NOMO-1 treated with dmso at 0.1 percent for 144 hours (cell line): ENCODE measurements around the gene LCOR.
A peak's percentile ranks its signal among the peaks of the same experiment; 100 is the strongest.
"Not testable (repeated sequence)": the region's sequence is repeated elsewhere in the genome, so short reads cannot be mapped to it uniquely, and the experiment has no call there.

ENCODE experiments used
- DNase-seq: peaks from one replicate; lab custom pipeline; 2025; ENCODE audit not compliant: unreplicated experiment; lab: John Stamatoyannopoulos, UW

LCOR gene

DNA sequence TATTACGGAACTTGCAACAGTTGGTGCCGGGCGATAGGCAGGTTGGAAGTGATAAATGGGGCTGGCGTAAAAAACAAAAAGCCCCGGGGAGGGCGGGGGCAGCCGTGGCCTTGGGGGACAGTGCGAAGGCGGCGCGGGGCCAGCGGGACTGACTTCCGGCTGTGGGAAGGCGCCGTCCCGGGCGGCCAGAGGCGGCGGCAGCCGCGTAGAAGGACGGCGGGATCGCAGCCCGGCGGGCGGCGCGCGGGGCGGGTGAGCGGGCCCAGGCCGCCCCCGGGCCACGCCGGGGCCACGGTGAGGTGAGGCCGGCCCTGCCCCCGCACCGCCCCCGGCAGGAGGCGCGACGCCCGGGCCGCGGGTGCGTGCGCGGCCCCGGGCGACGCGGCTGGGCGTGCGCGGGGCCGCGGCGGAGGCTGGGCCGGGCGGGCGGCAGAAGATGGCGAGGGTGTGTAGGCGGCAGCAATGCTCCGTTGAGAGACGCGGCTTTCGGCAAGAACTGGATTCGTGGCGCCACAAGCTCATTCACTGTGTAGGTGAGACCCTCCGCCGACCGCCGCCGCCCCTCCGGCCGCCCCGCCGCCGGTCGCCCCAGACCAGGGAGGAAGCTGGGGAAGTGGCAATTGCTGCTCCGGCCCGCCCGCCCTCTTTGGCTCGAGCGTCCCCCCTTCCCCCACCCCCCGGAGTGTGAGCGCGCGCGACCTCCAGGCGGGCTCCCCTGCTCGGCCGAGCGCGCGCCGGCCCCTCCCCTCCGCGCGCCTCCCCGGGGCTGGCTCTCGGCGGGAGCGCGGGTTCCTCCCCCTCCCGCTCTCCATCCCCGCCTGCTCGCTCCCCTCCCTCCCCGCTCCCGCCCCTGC, at the start of gene LCOR:
TSS of gene LCOR (plus strand) at position 432 of the 854 bp plus-strand sequence. CDS start 116,760 bp downstream, outside the sequence.
- DNase-seq, result peak; percentile 74

DNA sequence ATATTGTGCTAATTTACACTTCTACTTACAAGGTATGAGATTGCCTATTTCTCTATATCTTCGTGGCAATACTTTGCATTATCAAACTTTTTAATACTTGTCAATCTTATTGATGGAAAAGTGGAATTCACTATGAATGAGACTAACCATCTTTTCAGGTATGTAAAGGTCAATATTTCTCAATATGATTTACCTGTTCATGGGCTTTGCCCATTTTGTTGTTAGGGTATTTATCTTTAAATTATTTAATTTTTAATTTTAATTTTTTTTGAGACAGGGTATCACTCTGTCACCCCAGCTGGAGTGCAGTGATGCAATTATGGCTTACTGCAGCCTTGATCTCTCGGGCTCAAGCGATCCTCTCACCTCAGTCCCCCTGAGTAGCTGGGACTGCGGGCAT, 47.8 kb upstream of the LCOR start:
- DNase-seq, result no peak

DNA sequence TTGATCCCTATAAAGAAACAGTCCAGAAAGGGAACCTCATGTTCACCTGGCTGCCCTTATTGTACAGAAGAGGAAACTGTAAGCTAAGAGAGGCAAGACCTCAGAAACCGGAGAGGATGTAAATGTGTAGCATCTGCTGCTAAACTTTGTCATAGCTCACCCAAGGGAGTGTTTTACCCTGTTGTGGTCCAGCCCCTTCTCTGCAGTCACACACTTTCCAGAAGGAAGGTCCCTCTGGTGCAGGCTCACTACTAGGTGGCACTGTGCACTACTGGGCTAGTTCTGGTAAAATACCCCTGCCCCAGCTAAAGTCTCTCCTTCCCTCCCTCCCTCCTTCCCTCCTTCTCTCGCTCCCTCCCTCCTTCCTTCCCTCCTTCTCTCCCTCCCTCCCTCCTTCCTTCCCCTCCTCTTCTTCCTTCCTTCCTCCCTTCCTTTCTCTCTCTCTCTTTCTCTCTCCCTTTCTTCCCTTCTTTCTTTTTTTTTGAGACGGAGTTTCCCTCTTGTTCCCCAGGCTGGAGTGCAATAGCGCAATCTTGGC, 42.5 kb upstream of the LCOR start:
- DNase-seq, result peak; percentile 3

DNA sequence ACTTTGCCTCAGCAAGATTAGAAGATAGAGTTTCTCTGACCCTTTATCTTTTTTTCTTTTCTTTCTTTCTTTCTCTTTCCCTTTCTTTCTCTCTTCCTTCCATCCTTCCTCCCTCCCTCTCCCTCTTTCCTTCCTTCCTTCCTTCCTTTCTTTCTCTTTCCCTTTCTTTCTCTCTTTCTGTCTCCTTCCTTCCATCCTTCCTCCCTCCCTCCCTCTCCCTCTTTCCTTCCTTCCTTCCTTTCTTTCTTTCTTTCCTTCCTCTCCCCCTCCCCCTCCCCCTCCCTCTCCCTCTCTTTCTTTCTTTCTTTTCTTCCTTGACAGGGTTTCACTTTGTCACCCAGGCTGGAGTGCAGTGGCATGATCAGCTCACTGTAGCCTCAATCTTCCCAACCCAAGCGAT, 40.2 kb upstream of the LCOR start:
- DNase-seq, result no peak

DNA sequence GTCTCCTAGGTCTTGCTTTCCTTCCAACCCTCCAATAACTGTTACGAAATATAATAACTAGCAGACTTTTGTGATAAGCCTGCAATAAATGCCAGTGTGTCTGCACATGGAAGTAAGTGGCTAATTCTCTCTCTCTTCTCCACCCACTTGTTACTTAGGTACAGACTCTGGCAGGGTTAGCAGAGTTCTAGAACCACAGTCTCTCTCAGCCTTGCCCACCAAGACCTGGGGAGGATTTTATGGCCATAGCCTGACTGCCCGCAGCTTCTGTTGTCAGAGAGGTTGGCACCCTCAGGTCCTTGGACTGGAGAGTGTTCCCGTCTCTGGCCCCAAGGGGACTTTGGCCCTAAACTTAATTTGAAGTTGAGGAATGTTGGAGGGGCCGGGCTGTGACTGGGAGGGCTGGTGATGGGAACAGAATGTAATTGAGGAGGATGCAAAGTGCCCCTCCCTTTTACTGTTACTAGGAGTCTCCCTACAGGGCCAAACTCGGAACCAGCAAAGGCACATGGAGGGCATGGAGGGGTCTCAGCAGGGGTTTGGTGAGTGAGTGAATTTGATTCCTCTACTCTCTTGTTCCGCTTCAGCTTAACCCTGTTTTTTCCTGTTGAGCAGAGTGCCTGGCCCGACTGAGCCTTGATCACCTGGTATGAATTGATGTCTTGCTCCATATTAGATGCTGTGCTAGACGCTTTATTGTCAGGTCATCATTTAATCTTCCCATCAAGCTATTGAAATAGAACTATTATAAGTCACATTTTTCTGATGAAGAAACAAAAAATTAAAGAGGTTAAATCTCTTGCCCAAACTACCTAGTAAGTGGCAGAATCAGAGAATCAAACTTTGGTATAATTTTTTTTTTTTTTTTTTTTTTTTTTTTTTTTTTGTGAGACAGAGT, 37.0 kb upstream of the LCOR start:
- DNase-seq, result no peak

DNA sequence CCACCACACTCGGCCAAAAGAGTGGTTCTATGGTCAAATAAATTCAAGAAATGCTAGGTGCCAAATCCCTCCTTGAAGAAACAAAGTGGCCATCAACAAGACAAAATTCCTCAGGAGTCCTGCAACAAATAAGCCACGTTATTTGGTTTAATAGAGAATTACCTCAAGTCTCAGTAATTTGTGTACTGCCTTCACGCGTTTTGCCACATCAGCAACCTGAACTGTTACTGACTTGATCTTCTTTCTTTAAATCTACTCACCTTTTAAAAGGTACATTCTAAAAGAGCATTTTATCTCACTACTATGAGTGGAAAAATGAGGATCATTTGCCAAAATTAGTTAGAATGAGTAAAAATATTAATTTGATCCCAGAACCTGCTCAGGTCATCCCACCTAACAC, 34.6 kb upstream of the LCOR start:
- no peak for DNase-seq

DNA sequence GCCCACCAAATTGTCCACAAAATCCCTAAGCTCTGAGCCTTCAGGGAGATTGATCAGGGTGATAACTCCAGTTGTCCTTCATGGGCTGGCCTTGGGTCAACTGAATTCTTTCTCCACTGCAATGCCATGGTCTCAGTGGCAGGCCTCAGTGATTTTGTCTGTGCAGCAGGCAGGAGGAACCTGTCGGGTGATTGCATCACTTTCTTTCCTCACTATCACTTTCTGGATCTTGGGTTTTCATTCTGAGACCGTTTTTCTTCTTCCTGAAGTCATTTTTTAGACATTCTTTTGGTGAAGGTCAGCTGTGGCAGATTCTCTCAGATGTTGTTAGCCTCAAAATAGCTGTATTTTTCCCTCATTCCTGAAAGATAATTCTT, 28.8 kb upstream of the LCOR start:
- no peak for DNase-seq

DNA sequence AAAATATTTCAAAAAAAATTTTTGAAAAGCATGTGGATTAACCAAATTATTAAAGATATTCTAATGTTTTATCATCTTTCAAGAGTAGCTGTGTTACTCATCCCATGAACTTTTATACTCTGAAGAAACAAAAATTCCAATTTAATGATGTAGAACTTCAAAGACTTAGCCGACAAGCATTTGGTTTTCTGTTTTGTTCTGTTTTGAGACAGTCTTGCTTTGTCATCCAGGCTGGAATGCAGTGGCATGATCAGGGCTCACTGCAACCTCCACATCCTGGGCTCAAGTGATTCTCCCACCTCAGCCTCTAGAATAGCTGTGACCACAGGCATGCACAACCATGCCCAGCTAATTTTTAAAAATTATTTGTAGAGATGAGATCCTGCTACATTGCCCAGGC, 17.8 kb upstream of the LCOR start:
- DNase-seq, result no peak

DNA sequence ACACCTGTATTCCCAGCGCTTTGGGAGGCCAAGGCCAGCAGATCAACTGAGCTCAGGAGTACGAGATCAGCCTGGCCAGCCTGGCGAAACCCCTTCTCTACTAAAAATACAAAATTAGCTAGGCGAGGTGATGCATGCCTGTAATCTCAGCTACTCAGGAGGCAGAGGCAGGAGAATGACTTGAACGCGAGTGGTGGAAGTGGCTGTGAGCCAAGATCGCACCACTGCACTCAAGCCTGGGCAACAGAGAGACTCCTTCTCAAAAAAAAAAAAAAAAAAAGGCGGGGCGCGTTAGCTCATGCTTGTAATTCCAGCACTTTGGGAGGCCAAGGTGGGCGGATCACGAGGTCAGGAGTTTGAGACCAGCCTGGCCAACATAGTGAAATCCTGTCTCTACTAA, 13.1 kb upstream of the LCOR start:
- not testable (repeated sequence) for DNase-seq

DNA sequence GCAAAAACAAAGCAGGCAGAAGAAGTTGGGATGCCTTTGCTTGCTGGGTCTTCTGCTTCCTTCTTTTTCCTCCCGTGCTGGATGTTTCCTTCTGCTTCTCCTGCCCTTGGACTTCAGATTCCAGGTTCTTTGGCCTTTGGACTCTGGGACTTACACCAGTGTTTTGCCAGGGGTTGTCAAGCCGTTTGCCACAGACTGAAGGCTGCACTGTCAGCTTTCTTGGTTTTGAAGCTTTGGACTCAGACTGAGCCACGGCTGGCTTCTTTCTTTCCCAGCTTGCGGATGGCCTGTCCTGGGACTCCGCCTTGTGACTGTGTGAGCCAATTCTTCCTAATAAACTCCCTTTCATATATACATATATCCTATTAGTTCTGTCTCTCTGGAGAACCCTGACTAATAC, 11.3 kb upstream of the LCOR start:
- no peak for DNase-seq

DNA sequence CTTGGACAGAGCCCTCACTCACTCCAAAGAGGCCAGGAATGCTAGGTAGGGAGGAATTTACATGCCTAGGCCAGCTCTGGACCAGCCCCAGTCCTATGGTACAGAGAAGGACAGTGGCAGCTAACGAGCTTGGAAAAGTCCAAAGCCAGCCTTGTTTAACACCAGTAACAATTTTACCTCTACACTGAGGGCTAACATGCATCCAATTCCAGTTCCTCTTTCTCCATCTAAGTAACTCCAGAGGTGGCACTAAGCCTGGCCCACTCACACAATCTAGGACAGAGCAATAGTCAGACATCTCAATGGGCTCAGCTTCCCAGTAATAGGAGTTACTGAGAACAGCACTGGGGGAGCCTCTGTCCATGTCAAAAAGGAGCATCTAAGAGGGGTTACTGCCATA, 5.7 kb upstream of the LCOR start:
- DNase-seq, result no peak

DNA sequence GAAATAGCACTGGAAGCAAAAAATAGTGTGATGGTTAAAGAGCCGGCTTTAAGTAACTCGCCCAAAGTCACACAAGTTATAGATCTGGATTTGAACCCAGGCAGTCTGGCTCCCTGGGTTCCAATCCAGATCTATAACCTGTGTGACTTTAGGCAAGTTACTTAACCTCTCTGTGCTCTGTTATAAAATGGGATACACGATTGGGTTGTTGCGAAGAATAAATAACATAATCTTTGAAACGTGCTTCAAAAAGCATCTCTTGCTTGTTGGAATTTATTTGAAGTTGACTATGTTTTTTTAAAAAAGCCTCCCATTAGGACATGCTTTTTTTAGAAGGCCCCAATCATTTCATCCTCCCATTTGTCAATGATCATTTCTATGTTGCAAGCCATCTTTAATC, 3.5 kb upstream of the LCOR start:
- DNase-seq, result no peak

DNA sequence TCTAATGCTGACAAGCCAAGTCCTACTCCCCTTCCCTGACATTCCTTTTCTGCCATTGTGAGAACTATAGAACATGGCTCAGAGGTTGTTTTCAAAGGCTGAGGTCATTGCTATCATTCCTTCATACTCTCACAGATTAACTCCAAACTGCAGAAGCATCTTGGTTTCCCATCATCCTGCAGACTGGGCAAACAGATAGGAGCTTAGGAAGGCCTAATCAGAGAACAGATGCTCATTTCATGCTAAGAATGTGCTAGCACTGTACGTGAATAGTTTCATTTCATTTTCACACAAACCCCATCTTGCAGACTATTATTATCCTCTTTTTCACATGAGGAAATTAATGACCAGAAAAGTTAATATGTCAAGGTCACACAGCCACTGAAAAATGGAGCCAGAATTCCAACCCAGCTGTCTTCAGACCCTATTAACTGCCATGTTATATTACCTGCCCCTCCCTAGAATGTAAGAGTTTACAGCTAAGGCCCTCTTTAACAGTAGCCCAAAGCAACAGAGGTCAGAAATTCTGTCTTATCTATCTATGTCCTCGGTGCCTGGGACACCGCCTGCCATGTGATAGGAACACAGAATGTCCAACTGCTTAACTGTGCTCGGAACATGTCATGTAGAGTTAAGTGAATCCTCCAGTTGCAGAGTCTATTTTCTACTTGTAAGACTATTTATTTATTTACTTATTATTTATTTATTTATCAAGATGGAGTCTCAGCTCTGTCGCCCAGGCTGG, 2.9 kb upstream of the LCOR start:
- DNase-seq, result no peak

DNA sequence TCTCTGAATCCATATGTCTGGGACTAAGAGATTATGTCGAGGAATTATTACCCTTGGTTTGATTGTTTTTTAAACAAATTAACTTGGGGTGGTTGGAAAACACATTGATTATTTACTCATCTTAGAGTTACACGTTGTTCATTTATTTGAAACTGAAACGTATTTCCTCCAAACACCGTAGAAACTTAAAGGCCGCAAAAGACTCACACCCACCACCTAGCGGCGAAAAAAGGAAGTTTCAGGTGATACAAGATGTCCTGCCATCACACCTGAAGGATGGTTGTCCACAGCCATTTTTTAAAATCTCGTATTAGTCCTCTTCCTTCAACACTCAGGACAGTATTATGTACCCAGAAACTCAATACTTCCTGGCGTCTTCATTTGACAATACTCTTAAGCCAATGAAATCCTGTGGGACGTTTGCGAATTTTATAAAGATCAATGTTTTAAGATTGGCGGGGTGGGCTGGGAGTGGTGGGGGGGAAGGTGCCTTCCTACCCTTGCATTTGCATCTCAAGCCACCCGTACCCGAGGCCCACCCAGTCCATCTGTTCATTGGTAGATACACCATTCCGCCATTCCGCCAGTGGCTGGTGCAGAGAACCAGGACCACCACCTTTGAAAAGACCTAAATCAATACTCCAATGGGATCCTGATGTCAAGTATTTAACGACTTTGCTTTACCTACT, 1.4 kb upstream of the LCOR start:
- DNase-seq, result peak; percentile 49

DNA sequence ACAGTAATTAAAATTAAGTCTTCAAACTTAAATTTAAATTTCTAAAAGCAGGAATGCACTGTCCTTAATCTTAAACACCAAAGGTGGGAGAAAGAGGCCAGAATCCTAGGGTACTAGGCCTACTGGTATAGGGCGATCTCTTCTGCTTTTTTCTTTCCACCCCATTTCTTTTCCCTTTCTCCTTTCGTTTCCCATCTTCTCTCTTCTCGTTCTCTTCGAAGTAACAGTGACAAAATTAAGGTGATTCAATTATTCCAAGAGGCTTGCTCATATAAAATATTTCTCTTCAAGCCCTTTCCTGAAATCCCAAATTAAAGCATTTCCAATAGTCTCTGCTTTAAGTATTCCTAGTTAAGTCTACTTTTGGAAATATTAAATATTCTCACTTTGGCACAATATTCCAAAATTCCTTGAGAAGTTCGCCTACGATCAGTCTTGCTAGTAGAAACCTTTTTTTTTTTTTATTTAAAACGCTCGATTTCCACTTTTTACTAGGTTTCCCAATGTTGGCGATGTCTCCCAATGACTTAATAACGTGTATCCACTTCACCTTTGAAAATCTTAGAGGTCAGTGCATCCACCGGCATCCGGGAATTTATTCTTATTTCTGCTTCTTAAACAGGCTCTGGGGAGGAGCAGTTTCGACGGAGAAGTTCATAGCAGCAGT, 765 bp upstream of the LCOR start:
- no peak for DNase-seq

DNA sequence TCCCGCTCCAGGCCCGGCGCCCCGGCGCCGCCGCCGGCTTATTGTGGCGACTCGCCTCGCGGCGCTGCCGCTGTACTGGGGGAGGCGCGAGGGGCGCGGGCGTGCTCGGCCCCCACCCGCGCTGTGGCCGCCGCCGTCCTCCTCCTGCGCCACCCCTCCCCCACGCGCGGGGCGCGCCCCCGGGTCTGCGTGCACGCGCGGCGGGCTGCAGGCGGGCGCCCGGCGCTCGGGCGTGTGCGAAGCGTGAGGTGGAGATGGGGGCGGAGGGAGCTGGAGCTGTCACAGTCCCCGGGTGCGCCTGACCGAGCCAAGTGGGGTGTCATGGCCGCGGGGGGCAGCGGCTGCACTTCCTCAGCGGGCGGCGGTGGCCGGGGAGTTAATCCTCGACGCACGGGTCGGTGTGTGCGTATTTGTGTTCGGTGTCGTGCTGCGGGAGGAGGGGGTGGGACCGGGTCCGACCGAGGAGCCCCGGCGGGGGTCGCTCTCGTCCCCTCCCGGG, 672 bp downstream of the LCOR start:
- DNase-seq, result peak; percentile 67

DNA sequence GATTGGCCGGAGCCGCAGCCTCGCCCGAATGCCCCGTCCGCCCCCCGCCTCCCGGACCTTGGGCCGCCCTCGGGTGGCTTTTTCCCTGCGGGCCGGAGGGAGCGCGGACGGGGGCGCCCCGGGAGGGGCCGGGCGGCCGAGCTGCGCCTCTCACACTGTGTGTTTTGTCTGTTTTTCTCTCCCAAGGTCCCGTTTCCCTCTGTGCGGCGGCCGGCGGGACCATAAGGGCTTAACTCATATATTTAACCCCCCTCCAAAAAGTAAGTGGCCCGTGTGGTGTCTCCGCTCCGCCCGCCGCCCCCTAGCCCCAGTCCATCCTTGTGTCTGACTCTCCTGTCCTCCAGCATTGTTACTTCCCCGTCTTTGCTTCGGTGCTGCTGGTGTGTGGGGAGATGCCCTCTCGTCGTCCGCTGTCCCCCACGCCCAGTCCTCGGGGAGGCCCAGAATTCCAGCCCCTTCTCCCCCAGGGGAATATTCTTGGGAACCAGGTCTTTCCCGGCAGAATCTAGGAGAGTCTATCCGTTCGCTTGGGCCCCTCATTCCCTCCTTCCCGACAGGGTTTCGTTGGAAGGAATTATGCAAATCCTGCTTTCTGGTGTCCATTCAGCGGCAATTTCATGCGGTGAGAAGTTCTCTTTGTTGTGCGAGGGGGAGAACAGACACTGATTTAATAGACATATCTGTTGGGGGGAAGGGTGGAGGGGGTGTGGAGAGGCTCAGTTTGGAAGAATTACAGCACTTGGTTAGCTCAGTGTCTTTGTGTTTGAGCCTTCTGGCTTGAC, 1.3 kb downstream of the LCOR start:
- no peak for DNase-seq

DNA sequence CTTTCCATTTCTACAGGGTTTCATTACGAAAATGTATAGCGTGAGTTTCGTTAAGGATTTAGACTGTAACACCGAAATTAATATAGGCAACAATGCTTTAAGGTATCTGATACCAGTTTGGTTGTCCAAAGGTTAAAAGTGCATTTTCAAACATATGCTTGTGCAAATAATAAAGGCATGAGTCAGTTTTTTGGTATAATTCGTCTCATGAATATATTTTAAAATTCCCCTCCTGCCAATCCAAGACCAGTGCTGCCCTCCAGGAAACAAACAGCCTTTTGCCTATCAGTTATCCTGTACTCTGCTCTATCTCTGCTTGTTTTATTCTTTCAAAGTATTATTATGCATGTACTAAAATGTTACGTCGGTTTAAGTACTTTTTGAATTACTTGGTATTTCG, 2.0 kb downstream of the LCOR start:
- no peak for DNase-seq

DNA sequence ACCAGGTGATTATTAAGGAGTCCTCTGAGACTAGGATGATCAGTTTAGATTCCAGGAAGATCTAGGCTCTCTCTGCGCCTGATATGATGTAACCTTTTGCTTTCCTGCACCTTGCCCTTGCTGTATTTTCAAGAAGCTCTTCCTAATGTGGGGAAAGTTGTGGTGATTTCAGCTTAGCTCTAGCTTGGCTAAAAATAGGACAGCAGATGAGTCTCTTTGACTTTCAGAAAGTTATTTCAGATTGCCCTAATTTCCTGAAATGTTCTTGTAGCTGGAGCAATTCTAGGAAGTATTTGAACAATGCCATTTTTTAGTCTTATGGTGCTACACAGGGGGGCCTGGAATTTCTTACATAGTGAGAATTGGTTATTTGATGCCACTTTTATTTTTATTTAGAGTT, 3.8 kb downstream of the LCOR start:
- DNase-seq, result no peak
